ENCODE data around the gene SLC41A2. TPM values are rescaled to one million over a fixed set of nuclear protein-coding genes. Genes with fewer than 3 reads are reported as not detected.

Gene SLC41A2
- total RNA-seq, 2 donors from 2014 or later = 43.7 to 90.9 TPM

- H3K9me3 ChIP-seq = no peaks in the 10 kb centered on the region
- no peaks in the 10 kb centered on the region for H3K27me3 ChIP-seq
- H3K27ac ChIP-seq = no peak overlapping the region
- intact Hi-C loops (cut with DNase I) = no loop called here
- TF ChIP-seq CTCF (IDR thresholded peaks at IDR 0.05) = no peak
- H3K36me3 ChIP-seq = no peaks in the 10 kb centered on the region
- H3K4me3 ChIP-seq = no peak overlapping the region
- DNase-seq = no peak
- H3K9ac ChIP-seq (ENCODE audit: low read depth in 2 of 2, low read length in 2 of 2) = no peak overlapping the region
- H3K4me1 ChIP-seq = peaks cover 6% of the 10 kb centered on the region
These were observed 2.4 kb upstream of the SLC41A2 start for GRCh38 chr12:104960464-104960863.

GRCh38 chr12:104959335-104959841 is 1.3 kb upstream of the SLC41A2 start:
- intact Hi-C loops (cut with DNase I) = no loop called here
- Histone ChIP-seq H3K4me3 (no peak overlapping the region), H3K36me3 (no peaks in the 10 kb centered on the region), H3K4me1 (peaks cover 6% of the 10 kb centered on the region), H3K27ac (peak overlapping the region; percentile 88), H3K9me3 (no peaks in the 10 kb centered on the region), H3K9ac (ENCODE audit: low read depth in 2 of 2, low read length in 2 of 2) (peak overlapping the region in 1 of 2 donors; percentile 79), H3K27me3 (no peaks in the 10 kb centered on the region)
- no peak for TF ChIP-seq CTCF (IDR thresholded peaks at IDR 0.05)
- DNase-seq = no peak

GRCh38 chr12:104958805-104959334 is 780 bp upstream of the SLC41A2 start:
- Histone ChIP-seq H3K4me3 (peak overlapping the region; percentile 76), H3K36me3 (no peaks in the 10 kb centered on the region), H3K27me3 (no peaks in the 10 kb centered on the region), H3K27ac (peak overlapping the region; percentile 88), H3K9ac (ENCODE audit: low read depth in 2 of 2, low read length in 2 of 2) (peak overlapping the region; percentile 79 to 88), H3K4me1 (peaks cover 6% of the 10 kb centered on the region), H3K9me3 (no peaks in the 10 kb centered on the region)
- peak; percentile 36 for DNase-seq
- no peak for TF ChIP-seq CTCF (IDR thresholded peaks at IDR 0.05)
- intact Hi-C loops (cut with DNase I) = no loop called here

GRCh38 chr12:104957719-104958000 is 430 bp downstream of the SLC41A2 start:
- no peaks in the 10 kb centered on the region for H3K27me3 ChIP-seq
- no peaks in the 10 kb centered on the region for H3K36me3 ChIP-seq
- peaks cover 6% of the 10 kb centered on the region for H3K4me1 ChIP-seq
- peak overlapping the region; percentile 76 for H3K4me3 ChIP-seq
- H3K9me3 ChIP-seq = no peaks in the 10 kb centered on the region
- DNase-seq = peak; percentile 56
- TF ChIP-seq CTCF (IDR thresholded peaks at IDR 0.05) = no peak
- H3K27ac ChIP-seq = peak overlapping the region; percentile 88
- intact Hi-C loops (cut with DNase I) = no loop called here
- peak overlapping the region; percentile 68 to 88 for H3K9ac ChIP-seq (ENCODE audit: low read depth in 2 of 2, low read length in 2 of 2)

- Histone ChIP-seq H3K36me3 (no peaks in the 10 kb centered on the region), H3K4me3 (peak overlapping the region; percentile 76), H3K9me3 (no peaks in the 10 kb centered on the region), H3K9ac (ENCODE audit: low read depth in 2 of 2, low read length in 2 of 2) (peak overlapping the region; percentile 64 to 88), H3K4me1 (peaks cover 6% of the 10 kb centered on the region), H3K27ac (peak overlapping the region; percentile 88), H3K27me3 (no peaks in the 10 kb centered on the region)
- no peak for TF ChIP-seq CTCF (IDR thresholded peaks at IDR 0.05)
- intact Hi-C loops (cut with DNase I) = no loop called here
- no peak for DNase-seq
These were observed 996 bp downstream of the SLC41A2 start for GRCh38 chr12:104956870-104957718.

Measured in colonic mucosa (tissue), 4 donors.